CD4-positive, alpha-beta memory T cell (primary cell): ENCODE data around the gene PHKG1. TPM values are rescaled to one million over a fixed set of nuclear protein-coding genes. Genes with fewer than 3 reads are reported as not detected.
"Not testable (repeated sequence)": the region's sequence is repeated elsewhere in the genome, so short reads cannot be mapped to it uniquely, and the experiment has no call there.

Source experiments
- CTCF ChIA-PET: fragments of 350-600 bp; sonication (Branson Sonifier 250); formaldehyde crosslinking; loops from one replicate; lab custom pipeline; 2021; ENCODE audit warnings: inconsistent platforms; ENCODE audit not compliant: partially characterized antibody; lab: Charles Lee
- POLR2A ChIA-PET: fragments of 350-600 bp; sonication (Branson Sonifier 250); formaldehyde crosslinking; loops from one replicate; lab custom pipeline; 2021; ENCODE audit not compliant: partially characterized antibody; lab: Charles Lee
- DNase-seq, 5 donors: peaks; one replicate each; pipeline versions ENCODE4 v3.0.0 to v3.0.0-alpha.2; 2020 to 2022; ENCODE audit warnings: mixed read lengths in 1 of 5
- H3K27ac ChIP-seq: one replicate; pipeline ENCODE4 v1.7.0; 2013; ENCODE audit warnings: low read depth, low read length
- H3K27me3 ChIP-seq: 2 replicates; pipeline ENCODE4 v1.7.0; 2013; ENCODE audit warnings: mild to moderate bottlenecking, low read length, moderate library complexity; ENCODE audit not compliant: insufficient read depth
- H3K36me3 ChIP-seq: 2 replicates; pipeline ENCODE4 v1.7.0; 2013; ENCODE audit warnings: mild to moderate bottlenecking, low read length, moderate library complexity; ENCODE audit not compliant: insufficient read depth
- H3K4me1 ChIP-seq: 2 replicates; pipeline ENCODE4 v1.7.0; 2013; ENCODE audit warnings: mild to moderate bottlenecking, low read length, moderate library complexity; ENCODE audit not compliant: insufficient read depth
- H3K4me3 ChIP-seq, 2 donors: one replicate each; pipeline ENCODE4 v1.7.0; 2013; ENCODE audit warnings: low read length in 2 of 2, mild to moderate bottlenecking in 1 of 2
- H3K9me3 ChIP-seq, 2 donors: one replicate each; pipeline ENCODE4 v1.7.0; 2013; ENCODE audit warnings: low read length in 2 of 2, control low read depth in 1 of 2; ENCODE audit not compliant: control insufficient read depth in 1 of 2
- H3K27ac Mint-ChIP-seq, 7 donors: one replicate each; pipeline ENCODE4 v1.8.0; 2020 to 2021; ENCODE audit warnings: mixed read lengths in 7 of 7, mild to moderate bottlenecking in 6 of 7, inconsistent platforms in 3 of 7, moderate library complexity in 3 of 7
- H3K27me3 Mint-ChIP-seq, 2 donors: one replicate each; pipeline ENCODE4 v1.8.0; 2020 to 2021; ENCODE audit warnings: mixed read lengths in 2 of 2
- H3K36me3 Mint-ChIP-seq, 2 donors: one replicate each; pipeline ENCODE4 v1.8.0; 2020 to 2021; ENCODE audit warnings: mixed read lengths in 2 of 2, inconsistent platforms in 1 of 2, mild to moderate bottlenecking in 1 of 2
- H3K4me1 Mint-ChIP-seq, 4 donors: one replicate each; pipeline ENCODE4 v1.8.0; 2020 to 2021; ENCODE audit warnings: mixed read lengths in 4 of 4, mild to moderate bottlenecking in 1 of 4
- H3K4me3 Mint-ChIP-seq, 8 donors: one replicate each; pipeline ENCODE4 v1.8.0; 2020 to 2021; ENCODE audit warnings: mixed read lengths in 8 of 8, mild to moderate bottlenecking in 7 of 8, moderate library complexity in 6 of 8, inconsistent platforms in 3 of 8
- H3K9me3 Mint-ChIP-seq, 8 donors: one replicate each; pipeline ENCODE4 v1.8.0; 2020 to 2021; ENCODE audit warnings: mixed read lengths in 8 of 8, mild to moderate bottlenecking in 5 of 8, inconsistent platforms in 3 of 8, moderate library complexity in 1 of 8
- intact Hi-C: fragments of 100-400 bp; cut with micrococcal nuclease; formaldehyde crosslinking; loops from one replicate; pipeline ENCODE4 v1.15.1; 2023
- polyA plus RNA-seq, 2 donors: library from polyadenylated mRNA; unstranded; fragments of 300-500 nt; fragmentation: Illumina TruSeq; gene quantifications; one replicate each; pipeline ENCODE4 v1.2.3, GENCODE V29; 2021
- total RNA-seq, 2 experiments: library from RNA; stranded (reverse); gene quantifications; one replicate each; pipeline ENCODE4 v1.2.3, GENCODE V29; 2021

PHKG1 gene
- total and polyA plus RNA-seq, 4 experiments from 2014 or later, result 0.53 to 3.7 (median 2.9) TPM; not detected in 1

DNA sequence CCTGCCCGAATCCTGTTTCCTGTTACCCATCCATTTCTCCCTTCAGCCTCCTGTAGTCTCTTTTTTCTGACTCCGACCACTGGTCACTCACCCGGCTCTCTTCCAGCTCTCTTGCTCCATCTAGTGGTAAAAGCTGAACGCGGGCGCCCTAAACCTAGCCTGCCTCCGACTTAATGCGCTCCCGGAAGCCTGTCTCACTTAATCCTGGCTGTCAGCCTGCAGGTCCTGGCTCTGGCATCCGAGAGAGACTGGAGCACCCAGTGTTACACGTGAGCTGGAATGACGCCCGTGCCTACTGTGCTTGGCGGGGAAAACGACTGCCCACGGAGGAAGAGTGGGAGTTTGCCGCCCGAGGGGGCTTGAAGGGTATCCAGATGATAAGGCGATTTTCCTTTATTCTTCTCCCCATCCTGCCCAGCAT, 18.4 kb downstream of the PHKG1 start:
- ChIA-PET POLR2A (interaction anchor here (1.0 to 3.6 kb wide), 2 partner anchors 10 to 433 kb away, joined by 3 to 22 read pairs; partner anchors contain the start of gene SUMF2), CTCF (interaction anchor here (0.6 to 12.0 kb wide), 30 partner anchors 9 to 572 kb away, joined by 3 to 240 read pairs (median 6); partner anchors contain the start of genes CHCHD2, NIPSNAP2, PHKG1 and PSPH)
- intact Hi-C loops, result loop anchor here (1.0 kb wide), 2 partner anchors 69 to 433 kb away; no protein-coding TSS in a partner anchor
- Mint-ChIP-seq H3K36me3 (peaks cover 19 to 34% of the 10 kb centered on the region in 2 donors), H3K27ac (peak overlapping the region in 6 of 7 donors; percentile 6 to 86 (median 72)), H3K4me1 (peaks cover 3 to 6% (median 6%) of the 10 kb centered on the region in 4 donors), H3K9me3 (no peaks in the 10 kb centered on the region), H3K4me3 (no peak overlapping the region), H3K27me3 (no peaks in the 10 kb centered on the region)
- DNase-seq, result peak; percentile 50 to 71 (median 56)
- Histone ChIP-seq H3K27ac (no peak overlapping the region), H3K36me3 (peaks cover 18% of the 10 kb centered on the region), H3K9me3 (no peaks in the 10 kb centered on the region), H3K27me3 (no peaks in the 10 kb centered on the region), H3K4me1 (no peaks in the 10 kb centered on the region), H3K4me3 (no peak overlapping the region)

DNA sequence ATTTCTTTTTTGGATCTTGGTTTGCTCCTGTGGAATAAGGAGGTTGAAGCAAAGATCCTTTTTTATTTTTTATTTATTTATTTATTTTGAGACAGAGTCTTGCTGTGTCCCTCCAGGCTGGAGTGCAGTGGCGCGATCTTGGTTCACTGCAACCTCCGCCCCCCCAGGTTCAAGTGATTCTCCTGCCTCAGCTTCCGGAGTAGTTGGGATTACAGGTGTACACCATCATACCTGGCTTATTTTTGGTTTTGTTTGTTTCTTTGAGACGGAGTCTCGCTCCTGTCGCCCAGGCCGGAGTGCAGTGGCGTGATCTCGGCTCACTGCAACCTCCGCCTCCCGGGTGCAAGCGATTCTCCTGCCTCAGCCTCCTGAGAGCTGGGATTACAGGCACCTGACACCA, 26.4 kb downstream of the PHKG1 start:
- H3K27me3 Mint-ChIP-seq, H3K27ac ChIP-seq, H3K27me3 ChIP-seq, DNase-seq, H3K9me3 Mint-ChIP-seq, intact Hi-C loops, H3K4me3 ChIP-seq, H3K9me3 ChIP-seq: not testable (repeated sequence)
- Mint-ChIP-seq H3K4me1 (peaks cover 21 to 39% (median 28%) of the 10 kb centered on the region in 4 donors), H3K27ac (peak overlapping the region in 1 of 7 donors; percentile 63), H3K36me3 (peaks cover 24 to 48% of the 10 kb centered on the region in 2 donors), H3K4me3 (peak overlapping the region in 1 of 8 donors; percentile 73)
- POLR2A ChIA-PET, result interaction anchor here (1.8 to 5.4 kb wide), 2 partner anchors 13 to 40 kb away, joined by 4 to 87 read pairs; partner anchors contain the start of genes CCT6A, CHCHD2 and PSPH
- Histone ChIP-seq H3K36me3 (peaks cover 14% of the 10 kb centered on the region), H3K4me1 (peaks cover 22% of the 10 kb centered on the region)
- CTCF ChIA-PET, result interaction anchor here (0.7 to 3.2 kb wide), 3 partner anchors 8 to 13 kb away, joined by 3 to 40 read pairs (median 4); no protein-coding TSS in a partner anchor

DNA sequence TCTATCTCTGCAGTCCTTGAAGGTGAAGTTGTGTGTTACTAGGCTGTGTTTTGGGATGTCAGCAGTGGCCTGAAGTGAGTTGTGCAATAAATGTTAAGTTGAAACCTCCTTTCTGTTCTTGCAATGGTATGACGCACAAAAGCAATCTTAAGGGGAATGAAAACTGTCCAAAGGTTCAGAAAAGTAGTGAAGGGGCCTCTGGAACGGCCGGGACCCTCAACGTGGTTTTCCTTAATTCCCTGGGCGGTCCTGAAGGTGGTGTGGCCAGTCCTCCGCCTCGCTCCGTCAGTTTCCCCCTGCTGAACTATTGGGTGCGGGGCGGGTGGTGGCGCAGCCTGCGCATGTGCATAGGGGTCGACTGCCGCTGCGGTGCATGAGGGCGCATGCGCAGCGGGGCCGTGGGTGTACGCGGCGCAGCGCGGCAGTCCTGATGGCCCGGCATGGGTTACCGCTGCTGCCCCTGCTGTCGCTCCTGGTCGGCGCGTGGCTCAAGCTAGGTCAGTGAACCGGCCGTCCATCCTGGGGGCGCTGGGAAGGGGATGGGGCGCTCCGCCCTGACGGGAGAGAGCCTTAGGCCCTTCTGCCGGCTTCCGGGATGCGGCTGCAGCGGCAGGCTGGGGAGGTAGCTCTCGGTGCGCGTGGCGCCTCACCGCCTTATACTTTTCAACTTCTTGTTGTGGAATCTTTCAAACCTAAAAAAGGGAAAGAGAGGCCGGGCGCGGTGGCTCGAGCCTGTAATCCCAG, 28.7 kb downstream of the PHKG1 start, which contains the start of gene SUMF2:
Gene SUMF2, plus strand, starts transcription at position 405 of the 744 bp plus-strand sequence. Its CDS starts 26 bp downstream, at position 431.
- Mint-ChIP-seq H3K27ac (peak within 1 kb of the TSS; percentile 90 to 98 (median 95)), H3K4me1 (peaks cover 21 to 38% (median 28%) of the 10 kb centered on the region in 4 donors), H3K27me3 (no peaks in the 10 kb centered on the region), H3K36me3 (peaks cover 22 to 58% of the 10 kb centered on the region in 2 donors), H3K4me3 (peak within 1 kb of the TSS; percentile 89 to 95 (median 94)), H3K9me3 (peaks cover 0 to 2% (median 0%) of the 10 kb centered on the region in 8 donors)
- ChIA-PET CTCF (interaction anchor here (0.7 to 3.2 kb wide), 7 partner anchors 8 to 689 kb away, joined by 3 to 40 read pairs (median 5); partner anchors contain the start of genes CCT6A and PSPH), POLR2A (interaction anchor here (0.7 to 5.4 kb wide), 12 partner anchors 10 to 1305 kb away, joined by 3 to 87 read pairs (median 5); partner anchors contain the start of genes CCT6A, CHCHD2, PSPH and SEC61G)
- peak; percentile 88 to 95 (median 92) for DNase-seq
- intact Hi-C loops, result loop anchor here (1.0 kb wide), 2 partner anchors 13 to 42 kb away; partner anchors contain the start of genes CCT6A, CHCHD2 and PSPH
- peak within 1 kb of the TSS; percentile 72 for H3K27ac ChIP-seq
- H3K4me1 ChIP-seq, result peaks cover 22% of the 10 kb centered on the region
- H3K36me3 ChIP-seq, result peaks cover 26% of the 10 kb centered on the region
- H3K9me3 ChIP-seq, result no peaks in the 10 kb centered on the region
- no peaks in the 10 kb centered on the region for H3K27me3 ChIP-seq
- peak within 1 kb of the TSS; percentile 81 to 97 for H3K4me3 ChIP-seq

DNA sequence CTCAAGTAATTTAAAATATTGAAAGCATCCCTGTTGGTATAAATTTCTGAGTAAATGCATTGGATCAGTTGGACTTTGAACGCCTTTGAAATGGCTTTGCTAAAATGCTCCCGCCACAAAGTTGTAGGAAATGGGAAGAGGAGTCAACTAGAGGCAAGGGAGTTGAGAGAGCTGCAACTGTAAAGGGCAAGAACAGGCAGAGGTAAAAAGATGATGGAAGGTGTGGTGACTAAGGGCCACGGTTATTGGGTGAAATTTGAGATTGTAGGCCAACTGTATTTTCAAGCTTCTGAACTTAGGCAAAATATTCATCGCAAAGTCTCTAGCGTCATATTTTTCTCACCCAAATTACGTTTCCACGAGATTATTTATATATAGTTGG, 29.3 kb downstream of the PHKG1 start:
- Mint-ChIP-seq H3K4me1 (peaks cover 21 to 35% (median 27%) of the 10 kb centered on the region in 4 donors), H3K27ac (peak overlapping the region; percentile 90 to 98 (median 95)), H3K36me3 (peaks cover 25 to 60% of the 10 kb centered on the region in 2 donors), H3K27me3 (no peaks in the 10 kb centered on the region), H3K4me3 (peak overlapping the region; percentile 89 to 95 (median 94)), H3K9me3 (peaks cover 0 to 2% (median 0%) of the 10 kb centered on the region in 8 donors)
- Histone ChIP-seq H3K4me1 (peaks cover 22% of the 10 kb centered on the region), H3K27me3 (no peaks in the 10 kb centered on the region), H3K36me3 (peaks cover 25% of the 10 kb centered on the region), H3K9me3 (no peaks in the 10 kb centered on the region), H3K27ac (peak overlapping the region; percentile 72), H3K4me3 (peak overlapping the region in 1 of 2 donors; percentile 97)
- ChIA-PET POLR2A (interaction anchor here (0.7 to 5.4 kb wide), 4 partner anchors 10 to 492 kb away, joined by 3 to 87 read pairs (median 12); partner anchors contain the start of genes CCT6A and PSPH), CTCF (interaction anchor here (1.1 to 3.2 kb wide), 4 partner anchors 10 to 100 kb away, joined by 4 to 40 read pairs (median 4); partner anchors contain the start of gene NIPSNAP2)
- DNase-seq, result no peak
- intact Hi-C loops, result no loop called here

DNA sequence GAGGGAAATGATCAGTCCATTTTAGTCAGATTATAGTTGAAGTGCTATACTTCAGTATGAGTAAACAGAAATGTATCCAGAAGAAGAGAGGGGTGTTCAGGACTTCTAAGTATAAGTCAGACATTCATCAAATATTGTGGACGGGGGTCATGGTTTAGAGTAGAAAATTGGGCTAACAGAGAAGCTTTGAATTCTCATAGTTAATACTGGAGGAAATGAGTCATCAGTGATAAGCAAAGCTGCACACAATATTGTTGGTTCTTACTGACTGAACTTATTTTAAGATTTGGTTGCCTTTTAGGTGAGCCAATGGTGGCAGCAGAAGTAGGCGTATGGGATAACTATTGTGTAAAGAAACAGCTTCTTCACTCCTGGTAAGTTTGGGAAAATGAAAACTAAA, 30.4 kb downstream of the PHKG1 start:
- peaks cover 35% of the 10 kb centered on the region for H3K36me3 ChIP-seq
- no peaks in the 10 kb centered on the region for H3K9me3 ChIP-seq
- H3K4me3 ChIP-seq, result no peak overlapping the region
- DNase-seq, result no peak
- Mint-ChIP-seq H3K9me3 (peaks cover 0 to 2% (median 0%) of the 10 kb centered on the region in 8 donors), H3K27me3 (no peaks in the 10 kb centered on the region), H3K36me3 (peaks cover 31 to 68% of the 10 kb centered on the region in 2 donors), H3K4me3 (peak overlapping the region in 4 of 8 donors; percentile 3 to 58 (median 22)), H3K27ac (peak overlapping the region in 5 of 7 donors; percentile 10 to 92 (median 77)), H3K4me1 (peaks cover 21 to 35% (median 27%) of the 10 kb centered on the region in 4 donors)
- H3K27ac ChIP-seq, result no peak overlapping the region
- no peaks in the 10 kb centered on the region for H3K27me3 ChIP-seq
- intact Hi-C loops, result no loop called here
- ChIA-PET CTCF (interaction anchor here (1.1 to 1.4 kb wide), 4 partner anchors 9 to 98 kb away, joined by 3 to 4 read pairs (median 4); partner anchors contain the start of gene NIPSNAP2), POLR2A (interaction anchor here (1.2 to 5.4 kb wide), 2 partner anchors 9 to 29 kb away, joined by 6 to 87 read pairs; partner anchors contain the start of genes CCT6A and PSPH)
- peaks cover 22% of the 10 kb centered on the region for H3K4me1 ChIP-seq

DNA sequence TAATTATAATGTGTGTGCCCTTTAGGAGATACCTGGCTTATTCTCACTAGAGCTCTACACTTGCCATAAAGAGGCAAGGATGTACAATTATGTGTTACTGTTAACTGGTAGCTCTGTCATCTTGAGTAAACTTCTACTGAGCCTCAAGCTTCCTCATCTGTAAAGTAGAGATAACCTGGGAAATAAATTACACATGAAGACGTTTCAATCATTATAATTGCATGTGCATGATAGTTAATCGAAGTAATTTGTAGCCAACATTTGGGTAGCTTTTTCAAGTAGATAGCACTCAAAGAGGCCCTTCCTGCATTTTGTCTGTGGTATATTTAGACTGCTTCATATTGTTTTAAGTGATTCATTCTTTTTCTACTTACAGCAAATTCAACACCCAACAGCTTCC, 38.8 kb downstream of the PHKG1 start:
- ChIA-PET POLR2A (interaction anchor here (0.8 to 5.9 kb wide), 2 partner anchors 10 to 20 kb away, joined by 3 to 87 read pairs; partner anchors contain the start of gene SUMF2), CTCF (interaction anchor here (0.7 to 2.0 kb wide), 7 partner anchors 9 to 53 kb away, joined by 3 to 7 read pairs (median 4); partner anchors contain the start of gene CHCHD2)
- H3K4me3 Mint-ChIP-seq, result peak overlapping the region in 2 of 8 donors; percentile 8 to 59
- peaks cover 14 to 44% (median 28%) of the 10 kb centered on the region in 4 donors for H3K4me1 Mint-ChIP-seq
- peaks cover 19 to 52% of the 10 kb centered on the region in 2 donors for H3K36me3 Mint-ChIP-seq
- H3K27me3 Mint-ChIP-seq, result no peaks in the 10 kb centered on the region
- DNase-seq, result no peak
- Histone ChIP-seq H3K36me3 (peaks cover 50% of the 10 kb centered on the region), H3K27ac (no peak overlapping the region), H3K4me3 (no peak overlapping the region), H3K9me3 (no peaks in the 10 kb centered on the region), H3K27me3 (no peaks in the 10 kb centered on the region), H3K4me1 (peaks cover 41% of the 10 kb centered on the region)
- intact Hi-C loops, result loop anchor here (5.0 kb wide), 1 partner anchor 482 kb away; the partner anchor contains the start of gene VOPP1
- H3K27ac Mint-ChIP-seq, result peak overlapping the region in 5 of 7 donors; percentile 42 to 87 (median 59)
- H3K9me3 Mint-ChIP-seq, result no peaks in the 10 kb centered on the region
